ENCODE measurements around the gene FKBP5.

The FKBP5 gene

GRCh38 chr6:35534407-35535170, 154.1 kb downstream of the FKBP5 start:
- FAIRE-seq = no peak

- no peak for FAIRE-seq
Observed at GRCh38 chr6:35533981-35534380, 154.7 kb downstream of the FKBP5 start.

GRCh38 chr6:35532126-35532525, 156.6 kb downstream of the FKBP5 start:
- no peak for FAIRE-seq

- no peak for FAIRE-seq
Observed at GRCh38 chr6:35524380-35525020, 164.2 kb downstream of the FKBP5 start.
